Astrocyte (in vitro differentiated cells and primary cell): ENCODE data around the gene FES. TPM values are rescaled to one million over a fixed set of nuclear protein-coding genes. Genes with fewer than 3 reads are reported as not detected.

Experiments
- DNase-seq: peaks from one replicate; pipeline ENCODE4 v3.0.0-alpha.2; 2010; ENCODE audit warnings: low read depth
- FAIRE-seq: peaks from 2 replicates; lab custom pipeline; 2011; peaks lifted over from hg19 to GRCh38; lab: Jason Lieb, UNC
- H2AFZ ChIP-seq: 2 replicates; pipeline ENCODE4 v1.6.0; 2012; ENCODE audit warnings: low read depth, low read length, inconsistent platforms
- H3K27ac ChIP-seq: 2 replicates; pipeline ENCODE4 v1.5.1; 2011; ENCODE audit warnings: low read depth, low read length, inconsistent platforms
- H3K27me3 ChIP-seq: 2 replicates; pipeline ENCODE4 v1.6.0; 2011; ENCODE audit warnings: low read length, inconsistent platforms; ENCODE audit not compliant: insufficient read depth
- H3K36me3 ChIP-seq: 2 replicates; pipeline ENCODE4 v1.5.1; 2011; ENCODE audit warnings: low read length, inconsistent platforms; ENCODE audit not compliant: insufficient read depth
- H3K4me1 ChIP-seq: 2 replicates; pipeline ENCODE4 v1.5.1; 2011; ENCODE audit warnings: low read length, inconsistent platforms; ENCODE audit not compliant: insufficient read depth
- H3K4me2 ChIP-seq: 2 replicates; pipeline ENCODE4 v1.6.0; 2012; ENCODE audit warnings: low read length, inconsistent platforms
- H3K4me3 ChIP-seq: 2 replicates; pipeline ENCODE4 v1.5.1; 2011; ENCODE audit warnings: low read depth, mild to moderate bottlenecking, low read length, inconsistent platforms; ENCODE audit not compliant: insufficient read depth
- H3K79me2 ChIP-seq: 2 replicates; pipeline ENCODE4 v1.6.0; 2012; ENCODE audit warnings: mild to moderate bottlenecking, low read length, inconsistent platforms; ENCODE audit not compliant: insufficient read depth
- H3K9ac ChIP-seq: 2 replicates; pipeline ENCODE4 v1.6.0; 2012; ENCODE audit warnings: mild to moderate bottlenecking, low read length, inconsistent platforms
- H3K9me3 ChIP-seq: 2 replicates; pipeline ENCODE4 v1.5.1; 2012; ENCODE audit warnings: low read depth, mild to moderate bottlenecking, low read length, inconsistent platforms; ENCODE audit not compliant: insufficient read depth
- H4K20me1 ChIP-seq: 2 replicates; pipeline ENCODE4 v1.6.0; 2012; ENCODE audit warnings: low read length, inconsistent platforms; ENCODE audit not compliant: insufficient read depth
- H3K27ac Mint-ChIP-seq: one replicate; pipeline ENCODE4 v1.8.0; 2021; ENCODE audit warnings: mild to moderate bottlenecking, mixed read lengths; ENCODE audit not compliant: unreplicated experiment
- H3K27me3 Mint-ChIP-seq: one replicate; pipeline ENCODE4 v1.8.0; 2021; ENCODE audit warnings: low read depth, mixed read lengths; ENCODE audit not compliant: unreplicated experiment
- H3K36me3 Mint-ChIP-seq: one replicate; pipeline ENCODE4 v1.8.0; 2021; ENCODE audit warnings: low read depth, mixed read lengths; ENCODE audit not compliant: unreplicated experiment
- H3K4me1 Mint-ChIP-seq: one replicate; pipeline ENCODE4 v1.8.0; 2021; ENCODE audit warnings: low read depth, mixed read lengths; ENCODE audit not compliant: unreplicated experiment
- H3K4me3 Mint-ChIP-seq: one replicate; pipeline ENCODE4 v1.8.0; 2021; ENCODE audit warnings: mild to moderate bottlenecking, moderate library complexity, mixed read lengths; ENCODE audit not compliant: unreplicated experiment
- H3K9me3 Mint-ChIP-seq: one replicate; pipeline ENCODE4 v1.8.0; 2021; ENCODE audit warnings: mild to moderate bottlenecking, mixed read lengths; ENCODE audit not compliant: unreplicated experiment
- EZH2 ChIP-seq: IDR thresholded peaks from 2 replicates; pipeline ENCODE4 v1.6.1; 2012; ENCODE audit warnings: mild to moderate bottlenecking, low read length, inconsistent platforms; ENCODE audit not compliant: insufficient read depth
- total RNA-seq: library from RNA; stranded (reverse); gene quantifications from 2 replicates; pipeline ENCODE4 v1.2.1, GENCODE V29; 2021
- TF ChIP-seq, protein P1 (sequence below): IDR thresholded peaks from 2 replicates; pipeline ENCODE4 v1.5.1; 2011; ENCODE audit warnings: low read depth, mild to moderate bottlenecking, inconsistent platforms, low read length, moderate library complexity; ENCODE audit not compliant: insufficient read depth

The FES gene
- total RNA-seq, 1 donor from 2014 or later, result 7.2 TPM

DNA sequence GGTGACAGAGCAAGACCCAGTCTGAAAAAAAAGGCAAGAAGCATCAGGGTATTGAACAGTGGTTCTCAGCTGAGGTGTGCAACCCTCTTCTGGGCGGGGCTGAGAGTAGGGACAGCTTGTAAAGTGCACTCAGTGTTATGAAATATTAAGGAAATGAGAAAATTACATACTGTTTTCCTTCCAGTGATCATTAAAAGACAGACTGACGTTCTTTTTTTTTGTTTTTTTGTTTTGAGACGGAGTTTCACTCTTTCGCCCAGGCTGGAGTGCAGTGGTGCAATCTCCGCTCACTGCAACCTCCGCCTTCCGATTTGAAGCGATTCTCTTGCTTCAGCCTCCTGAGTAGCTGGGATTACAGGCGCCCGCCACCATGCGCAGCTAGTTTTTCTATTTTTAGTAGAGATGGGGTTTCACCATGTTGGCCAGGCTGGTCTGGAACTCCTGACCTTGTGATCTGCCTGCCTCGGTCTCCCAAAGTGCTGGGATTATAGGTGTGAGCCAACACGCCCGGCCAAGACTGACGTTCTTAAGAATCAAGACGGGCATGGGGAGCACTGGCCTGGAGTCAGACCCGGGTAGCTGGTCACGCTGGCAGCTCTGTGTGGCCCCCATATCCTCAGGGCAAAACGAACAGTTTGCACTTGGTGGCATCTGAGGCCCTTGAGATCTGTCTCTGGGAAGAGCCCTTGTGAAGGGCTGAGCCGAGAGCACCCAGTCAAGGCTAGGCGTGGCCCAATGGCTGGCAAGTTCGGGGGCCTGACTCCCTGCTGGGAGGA is 30.2 kb downstream of the FES start:
- Mint-ChIP-seq H3K9me3 (no peaks in the 10 kb centered on the region), H3K4me1 (peaks cover 17% of the 10 kb centered on the region), H3K36me3 (peaks cover 14% of the 10 kb centered on the region), H3K4me3 (no peak overlapping the region), H3K27ac (no peak overlapping the region), H3K27me3 (no peaks in the 10 kb centered on the region)
- Histone ChIP-seq H3K9ac (no peak overlapping the region), H3K79me2 (no peaks in the 10 kb centered on the region), H3K36me3 (no peaks in the 10 kb centered on the region), H3K4me3 (no peak overlapping the region), H3K27me3 (no peaks in the 10 kb centered on the region), H3K27ac (no peak overlapping the region), H3K9me3 (no peaks in the 10 kb centered on the region), H2AFZ (no peak overlapping the region), H3K4me1 (peaks cover 7% of the 10 kb centered on the region), H3K4me2 (no peak overlapping the region), H4K20me1 (no peaks in the 10 kb centered on the region)
- TF ChIP-seq, protein P1, sequence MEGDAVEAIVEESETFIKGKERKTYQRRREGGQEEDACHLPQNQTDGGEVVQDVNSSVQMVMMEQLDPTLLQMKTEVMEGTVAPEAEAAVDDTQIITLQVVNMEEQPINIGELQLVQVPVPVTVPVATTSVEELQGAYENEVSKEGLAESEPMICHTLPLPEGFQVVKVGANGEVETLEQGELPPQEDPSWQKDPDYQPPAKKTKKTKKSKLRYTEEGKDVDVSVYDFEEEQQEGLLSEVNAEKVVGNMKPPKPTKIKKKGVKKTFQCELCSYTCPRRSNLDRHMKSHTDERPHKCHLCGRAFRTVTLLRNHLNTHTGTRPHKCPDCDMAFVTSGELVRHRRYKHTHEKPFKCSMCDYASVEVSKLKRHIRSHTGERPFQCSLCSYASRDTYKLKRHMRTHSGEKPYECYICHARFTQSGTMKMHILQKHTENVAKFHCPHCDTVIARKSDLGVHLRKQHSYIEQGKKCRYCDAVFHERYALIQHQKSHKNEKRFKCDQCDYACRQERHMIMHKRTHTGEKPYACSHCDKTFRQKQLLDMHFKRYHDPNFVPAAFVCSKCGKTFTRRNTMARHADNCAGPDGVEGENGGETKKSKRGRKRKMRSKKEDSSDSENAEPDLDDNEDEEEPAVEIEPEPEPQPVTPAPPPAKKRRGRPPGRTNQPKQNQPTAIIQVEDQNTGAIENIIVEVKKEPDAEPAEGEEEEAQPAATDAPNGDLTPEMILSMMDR, result no peak
- TF ChIP-seq EZH2, result no peak
- DNase-seq (no peak), FAIRE-seq (no peak)

DNA sequence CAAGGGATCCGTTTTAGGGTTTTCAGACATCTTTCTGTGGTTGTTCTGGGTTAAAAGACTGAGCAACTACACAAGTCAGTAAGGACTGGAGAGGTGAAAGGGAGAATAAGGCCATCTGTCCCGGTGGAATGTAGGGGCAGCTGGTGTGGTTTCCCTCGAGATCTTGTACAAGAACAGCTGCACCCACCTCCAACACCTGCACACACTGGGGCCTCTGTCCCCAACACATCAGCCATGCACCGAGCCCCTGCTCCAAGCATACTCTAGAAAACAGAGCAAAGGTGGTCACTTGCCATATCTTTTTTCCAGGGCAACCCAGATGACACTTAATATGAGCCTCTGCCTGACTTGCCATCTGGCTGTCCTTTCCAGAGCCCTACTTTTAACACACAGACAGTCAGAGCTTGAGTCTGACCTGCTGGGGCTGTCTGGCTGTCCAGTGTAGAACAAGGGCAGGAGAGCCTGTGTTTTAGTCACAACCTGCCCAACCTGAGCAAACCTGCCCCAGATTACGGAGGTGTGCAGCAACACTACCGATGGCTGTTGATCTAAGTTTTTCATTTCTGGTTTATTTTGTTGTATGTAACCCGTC is 31.0 kb downstream of the FES start:
- Histone ChIP-seq H3K9ac (no peak overlapping the region), H4K20me1 (no peaks in the 10 kb centered on the region), H3K27ac (no peak overlapping the region), H3K79me2 (no peaks in the 10 kb centered on the region), H2AFZ (no peak overlapping the region), H3K27me3 (no peaks in the 10 kb centered on the region), H3K4me2 (no peak overlapping the region), H3K9me3 (no peaks in the 10 kb centered on the region), H3K36me3 (peaks cover 3% of the 10 kb centered on the region), H3K4me3 (no peak overlapping the region), H3K4me1 (peaks cover 7% of the 10 kb centered on the region)
- DNase-seq (no peak), FAIRE-seq (no peak)
- H3K4me3 Mint-ChIP-seq, result peak overlapping the region; percentile 60
- peaks cover 20% of the 10 kb centered on the region for H3K36me3 Mint-ChIP-seq
- peak overlapping the region; percentile 89 for H3K27ac Mint-ChIP-seq
- no peaks in the 10 kb centered on the region for H3K9me3 Mint-ChIP-seq
- H3K4me1 Mint-ChIP-seq, result peaks cover 17% of the 10 kb centered on the region
- TF ChIP-seq EZH2, result no peak
- TF ChIP-seq, protein P1, result no peak
- peaks cover 2% of the 10 kb centered on the region for H3K27me3 Mint-ChIP-seq
